CD14-positive monocyte (primary cell): ENCODE results near the gene PLA2G1B. TPM values are rescaled to one million over a fixed set of nuclear protein-coding genes. Genes with fewer than 3 reads are reported as not detected.
A peak's percentile ranks its signal among the peaks of the same experiment; 100 is the strongest.

Experiments used
- DNase-seq, 3 donors: peaks; one replicate each; pipeline ENCODE4 v3.0.0-alpha.2; 2011 to 2022
- H2AFZ ChIP-seq: 2 replicates; pipeline ENCODE4 v1.6.0; 2012; ENCODE audit warnings: mild to moderate bottlenecking, low read depth, low read length, inconsistent platforms; ENCODE audit not compliant: insufficient read depth, poor library complexity, severe bottlenecking
- H3K27ac ChIP-seq, 2 donors: 1 replicate in 1 of 2; 2 replicates in 1 of 2; pipeline ENCODE4 v1.5.1; 2012 to 2013; ENCODE audit warnings: low read length in 2 of 2, control low read depth in 1 of 2, inconsistent platforms in 1 of 2, low read depth in 1 of 2, mild to moderate bottlenecking in 1 of 2
- H3K27me3 ChIP-seq, 2 donors: one replicate each; pipeline versions ENCODE4 v1.6.0 to v1.6.1; 2011 to 2013; ENCODE audit warnings: low read length in 2 of 2; ENCODE audit not compliant: control insufficient read depth in 2 of 2, insufficient read depth in 2 of 2
- H3K36me3 ChIP-seq, 2 donors: replicated peaks in 1 of 2; 1 replicate in 1 of 2; 2 replicates in 1 of 2; pipeline versions ENCODE4 v1.5.1 to v1.6.1; 2012 to 2013; ENCODE audit warnings: low read length in 2 of 2, control low read depth in 1 of 2, inconsistent platforms in 1 of 2, mild to moderate bottlenecking in 1 of 2; ENCODE audit not compliant: insufficient read depth in 2 of 2, control insufficient read depth in 1 of 2
- H3K4me1 ChIP-seq, 2 donors: 1 replicate in 1 of 2; 2 replicates in 1 of 2; pipeline versions ENCODE4 v1.5.1 to v1.6.1; 2012 to 2013; ENCODE audit warnings: low read length in 2 of 2, control low read depth in 1 of 2, inconsistent platforms in 1 of 2, mild to moderate bottlenecking in 1 of 2, moderate library complexity in 1 of 2; ENCODE audit not compliant: insufficient read depth in 2 of 2, control insufficient read depth in 1 of 2
- H3K4me2 ChIP-seq: replicated peaks from 2 replicates; pipeline ENCODE3; 2012; ENCODE audit warnings: low read length, moderate library complexity, mild to moderate bottlenecking; ENCODE audit not compliant: poor library complexity, severe bottlenecking; ENCODE audit errors: extremely low read depth
- H3K4me3 ChIP-seq, 3 experiments: fragments of 200-600 bp in 1 of 3; sonication (generic) in 1 of 3; replicated peaks in 1 of 3; 1 replicate in 2 of 3; 2 replicates in 1 of 3; pipeline ENCODE4 v1.5.1; 2011 to 2013; ENCODE audit warnings: low read length in 3 of 3, mild to moderate bottlenecking in 3 of 3, control low read depth in 2 of 3, low read depth in 2 of 3, inconsistent platforms in 1 of 3, moderate library complexity in 1 of 3
- H3K79me2 ChIP-seq: 2 replicates; pipeline ENCODE4 v1.6.0; 2012; ENCODE audit warnings: mild to moderate bottlenecking, control low read depth, inconsistent platforms, low read length, moderate library complexity; ENCODE audit not compliant: insufficient read depth
- H3K9ac ChIP-seq: 2 replicates; pipeline ENCODE4 v1.6.0; 2017; ENCODE audit warnings: low read length, mild to moderate bottlenecking; ENCODE audit not compliant: insufficient read depth, poor library complexity, severe bottlenecking
- H3K9me3 ChIP-seq, 2 donors: replicated peaks in 1 of 2; 1 replicate in 1 of 2; 2 replicates in 1 of 2; pipeline versions ENCODE4 v1.5.1 to v1.6.1; 2012 to 2013; ENCODE audit warnings: low read length in 2 of 2, control low read depth in 1 of 2; ENCODE audit not compliant: control insufficient read depth in 1 of 2, insufficient read depth in 1 of 2
- H4K20me1 ChIP-seq: 2 replicates; pipeline ENCODE4 v1.6.0; 2012; ENCODE audit warnings: mild to moderate bottlenecking, low read length, control low read depth, moderate library complexity; ENCODE audit not compliant: insufficient read depth
- H3K27ac Mint-ChIP-seq, 7 donors: one replicate each; pipeline ENCODE4 v1.8.0; 2020; ENCODE audit warnings: mild to moderate bottlenecking in 7 of 7, mixed read lengths in 7 of 7, moderate library complexity in 6 of 7, inconsistent platforms in 2 of 7
- H3K27me3 Mint-ChIP-seq, 3 donors: one replicate each; pipeline ENCODE4 v1.8.0; 2021 to 2022; ENCODE audit warnings: low read depth in 3 of 3, mild to moderate bottlenecking in 3 of 3, mixed read lengths in 3 of 3, moderate library complexity in 3 of 3, inconsistent platforms in 1 of 3
- H3K36me3 Mint-ChIP-seq, 2 donors: one replicate each; pipeline ENCODE4 v1.8.0; 2020; ENCODE audit warnings: mixed read lengths in 2 of 2, inconsistent platforms in 1 of 2, mild to moderate bottlenecking in 1 of 2
- H3K4me1 Mint-ChIP-seq: one replicate; pipeline ENCODE4 v1.8.0; 2020; ENCODE audit warnings: mild to moderate bottlenecking, mixed read lengths
- H3K4me3 Mint-ChIP-seq, 2 donors: one replicate each; pipeline ENCODE4 v1.8.0; 2020; ENCODE audit warnings: mild to moderate bottlenecking in 2 of 2, mixed read lengths in 2 of 2, moderate library complexity in 1 of 2
- H3K9me3 Mint-ChIP-seq, 7 donors: one replicate each; pipeline ENCODE4 v1.8.0; 2020 to 2022; ENCODE audit warnings: mixed read lengths in 7 of 7, mild to moderate bottlenecking in 6 of 7, moderate library complexity in 6 of 7, inconsistent platforms in 2 of 7
- CTCF ChIP-seq: fragments of 200-600 bp; IDR thresholded peaks from one replicate; pipeline ENCODE4 v1.8.0; 2022; ENCODE audit warnings: antibody characterized with exemption, mild to moderate bottlenecking
- WGBS: methylation state at CpG from one replicate; pipeline ENCODE4 v1.1.5; 2013; ENCODE audit warnings: missing lambda C conversion rate; ENCODE audit not compliant: insufficient coverage; 5-methylcytosine and 5-hydroxymethylcytosine counted together
- intact Hi-C, 2 donors: fragments of 100-400 bp; cut with micrococcal nuclease; formaldehyde crosslinking; loops; one replicate each; pipeline versions ENCODE4 v1.15.0 to v1.15.1; 2023
- polyA plus RNA-seq, 3 donors: library from polyadenylated mRNA; depleted of rRNA in 1 of 3; unstranded in 2 of 3; stranded (reverse) in 1 of 3; fragments of 300-500 nt in 2 of 3; fragments of >200 nt in 1 of 3; fragmentation: Illumina TruSeq in 2 of 3; gene quantifications; 1 replicate in 2 of 3; 2 replicates in 1 of 3; pipeline ENCODE4 v1.2.3, GENCODE V29; 2012 to 2021

PLA2G1B gene
- polyA plus RNA-seq, 3 donors, result not detected

DNA sequence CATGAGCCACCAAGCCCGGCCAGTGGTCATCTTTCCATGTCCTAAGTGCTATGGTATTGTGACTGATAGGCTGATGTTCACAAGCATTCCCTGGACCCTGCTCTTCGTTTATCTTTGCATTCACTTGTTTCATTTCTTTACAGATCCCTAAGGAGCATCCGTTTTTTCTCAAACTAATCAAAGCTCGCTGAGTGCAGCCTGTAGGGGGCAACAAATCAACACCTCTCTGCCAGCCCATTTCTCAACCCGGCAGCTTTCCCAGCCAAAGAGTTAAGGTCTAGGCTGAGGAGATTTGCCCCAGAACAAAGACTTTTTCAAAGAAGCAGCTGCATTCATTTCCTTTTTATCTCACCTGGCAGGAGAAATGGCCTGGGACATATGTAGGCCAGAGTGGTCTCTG is 13.4 kb downstream of the PLA2G1B start:
- Histone ChIP-seq H3K36me3 (no peaks in the 10 kb centered on the region), H3K27ac (no peak overlapping the region), H3K4me1 (peaks cover 11 to 13% of the 10 kb centered on the region in 2 donors), H4K20me1 (no peaks in the 10 kb centered on the region), H3K79me2 (no peaks in the 10 kb centered on the region), H3K4me2 (no peak overlapping the region), H3K4me3 (no peak overlapping the region), H3K9ac (no peak overlapping the region), H3K9me3 (no peaks in the 10 kb centered on the region), H3K27me3 (no peaks in the 10 kb centered on the region), H2AFZ (no peak overlapping the region)
- Mint-ChIP-seq H3K9me3 (peaks cover 0 to 2% (median 0%) of the 10 kb centered on the region in 7 donors), H3K27me3 (peaks cover 1 to 4% (median 2%) of the 10 kb centered on the region in 3 donors), H3K36me3 (no peaks in the 10 kb centered on the region), H3K27ac (no peak overlapping the region), H3K4me3 (no peak overlapping the region), H3K4me1 (peaks cover 11% of the 10 kb centered on the region)
- TF ChIP-seq CTCF, result no peak
- intact Hi-C loops, result loop anchor here in 1 of 2 donors (10.0 kb wide), 1 partner anchor 121 kb away; the partner anchor contains the start of gene COX6A1
- no peak for DNase-seq
- WGBS, result 82% methylated on average over 3 of the region's 5 CpGs

DNA sequence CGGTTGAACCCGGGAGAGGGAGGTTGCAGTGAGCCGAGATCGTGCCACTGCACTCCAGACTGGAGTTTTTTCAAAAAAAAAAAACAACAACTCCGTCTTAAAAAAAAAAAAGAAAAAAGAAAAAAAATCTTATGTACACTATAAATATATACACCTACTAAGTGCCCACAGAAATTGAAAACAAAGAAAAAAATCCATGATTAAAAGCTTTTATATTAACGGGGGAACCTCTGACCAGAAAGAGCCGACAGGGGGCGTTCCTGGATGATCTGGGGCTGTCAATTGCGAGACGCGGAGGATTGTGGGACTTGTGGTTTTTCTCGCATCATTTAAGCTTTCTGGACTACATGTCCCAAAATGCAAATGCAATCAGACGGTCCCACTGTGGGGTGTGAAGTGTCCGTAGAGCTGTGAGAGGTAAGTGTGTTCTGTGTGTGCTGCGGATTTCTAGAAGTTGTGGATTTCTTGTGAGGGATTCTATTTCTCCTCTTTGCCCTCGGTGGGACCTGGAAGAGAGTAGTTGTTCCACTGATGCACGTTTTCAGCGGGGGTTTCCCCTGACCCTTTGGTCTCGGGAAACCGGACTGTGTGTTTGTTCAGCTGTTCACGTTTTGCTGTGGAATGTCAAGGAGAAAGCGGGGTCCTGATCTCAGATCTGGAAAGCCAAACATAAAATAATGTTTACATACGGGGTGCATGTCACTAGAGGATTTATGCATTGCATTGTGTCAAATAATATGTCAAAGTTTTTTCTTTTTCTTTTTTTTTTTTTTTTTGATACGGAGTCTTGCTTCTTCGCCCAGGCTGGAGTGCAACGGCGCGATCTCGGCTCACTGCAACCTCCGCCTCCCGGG is 25.4 kb downstream of the PLA2G1B start, which contains the start of gene SIRT4:
SIRT4 (plus strand) TSS at position 360 of the 854 bp plus-strand sequence. CDS start 1,241 bp downstream, outside the sequence.
- intact Hi-C loops, result loop anchor here in 1 of 2 donors (2.0 kb wide), 1 partner anchor 15 kb away; no protein-coding TSS in a partner anchor
- no peaks in the 10 kb centered on the region for H3K9me3 Mint-ChIP-seq
- Histone ChIP-seq H3K4me2 (peak within 1 kb of the TSS; percentile 83), H3K27me3 (no peaks in the 10 kb centered on the region), H2AFZ (peak within 1 kb of the TSS; percentile 80), H4K20me1 (no peaks in the 10 kb centered on the region), H3K79me2 (no peaks in the 10 kb centered on the region), H3K27ac (peak within 1 kb of the TSS in 1 of 2 donors; percentile 47), H3K36me3 (no peaks in the 10 kb centered on the region), H3K4me1 (peaks cover 8 to 10% of the 10 kb centered on the region in 2 donors), H3K4me3 (peak within 1 kb of the TSS; percentile 77 to 91 (median 79)), H3K9ac (peak within 1 kb of the TSS; percentile 43), H3K9me3 (no peaks in the 10 kb centered on the region)
- H3K4me3 Mint-ChIP-seq, result peak within 1 kb of the TSS; percentile 93 to 96
- H3K36me3 Mint-ChIP-seq, result no peaks in the 10 kb centered on the region
- DNase-seq, result peak; percentile 86 to 91 (median 88)
- 0% methylated on average over 10 of the region's 31 CpGs for WGBS
- peak within 1 kb of the TSS; percentile 2 to 94 (median 88) for H3K27ac Mint-ChIP-seq
- peaks cover 9% of the 10 kb centered on the region for H3K4me1 Mint-ChIP-seq
- peaks cover 0 to 5% (median 2%) of the 10 kb centered on the region in 3 donors for H3K27me3 Mint-ChIP-seq
- TF ChIP-seq CTCF, result peak; percentile 87
